ENCODE results near the gene SLC2A11.
"Not testable (repeated sequence)": the region's sequence is repeated elsewhere in the genome, so short reads cannot be mapped to it uniquely, and the experiment has no call there.

SLC2A11 gene

DNA sequence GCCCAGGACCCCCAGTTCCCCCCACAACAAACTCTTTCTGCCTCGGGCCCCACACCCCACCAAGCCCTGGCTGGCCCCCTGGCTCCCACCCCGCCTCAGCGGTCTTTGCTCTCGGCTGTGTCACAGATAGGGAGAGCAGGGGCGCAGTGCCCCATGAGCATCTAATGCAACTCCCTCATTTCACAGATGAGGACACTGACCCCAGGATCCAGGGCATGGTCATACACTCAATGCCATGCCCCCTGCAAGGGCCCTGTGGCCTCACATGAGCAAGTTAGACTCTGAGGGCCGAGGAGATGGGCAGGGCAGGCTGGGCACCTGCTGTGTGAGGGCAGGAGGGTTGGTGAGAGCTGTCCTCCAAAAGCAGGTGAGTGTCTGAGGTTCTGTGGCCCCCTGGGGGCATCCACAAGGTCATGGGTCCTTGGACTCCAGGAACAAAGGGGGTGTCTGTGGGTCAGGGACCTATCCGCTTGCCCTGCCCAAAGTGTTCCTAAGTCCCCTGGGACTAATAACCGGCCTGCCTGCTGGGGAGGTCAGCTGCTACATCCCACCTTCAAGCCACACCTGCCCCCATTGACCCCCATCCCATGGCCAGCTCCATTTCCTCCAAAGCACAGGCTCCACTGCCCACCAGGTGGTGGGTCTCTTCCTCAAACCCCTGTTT, 39.0 kb downstream of the SLC2A11 start:
- TF ChIP-seq CTCF (conservative IDR thresholded peaks at IDR 0.05; ENCODE audit: low read length), result no peak
- no peak overlapping the region for H3K4me3 ChIP-seq (ENCODE audit: low read length)
- no peak for DNase-seq (ENCODE audit: low read depth)

DNA sequence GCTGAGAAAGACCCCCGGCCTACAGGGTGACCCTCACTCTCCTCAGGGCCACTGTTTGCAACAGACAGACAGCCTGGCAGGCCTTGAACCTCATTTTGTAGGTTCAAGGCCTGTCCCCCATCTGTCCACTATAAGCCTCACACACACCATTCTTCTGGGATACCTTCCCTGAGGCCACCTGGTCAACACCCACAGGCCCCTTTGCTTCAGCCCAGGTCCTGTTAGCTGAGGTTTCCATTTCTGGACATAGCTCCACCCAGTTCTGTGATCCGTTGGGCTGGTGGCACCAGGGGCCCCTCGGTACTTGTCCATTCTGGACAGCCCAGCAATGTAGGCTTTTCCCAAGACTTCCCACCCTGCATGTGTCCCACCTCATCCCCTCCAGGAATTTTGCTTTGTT, 39.6 kb downstream of the SLC2A11 start:
- H3K4me3 ChIP-seq (ENCODE audit: low read length), result no peak overlapping the region

GRCh38 chr22:23898006-23898974, 40.6 kb downstream of the SLC2A11 start:
- no peak overlapping the region for H3K4me3 ChIP-seq (ENCODE audit: low read length)
- DNase-seq (ENCODE audit: low read depth), result no peak
- TF ChIP-seq CTCF (conservative IDR thresholded peaks at IDR 0.05; ENCODE audit: low read length), result no peak

More for the DNA sequence above, 39.6 kb downstream of the SLC2A11 start:
- no peak for TF ChIP-seq CTCF (conservative IDR thresholded peaks at IDR 0.05; ENCODE audit: low read length)
- DNase-seq (ENCODE audit: low read depth), result no peak

GRCh38 chr22:23899042-23899745, 41.5 kb downstream of the SLC2A11 start:
- TF ChIP-seq CTCF (conservative IDR thresholded peaks at IDR 0.05; ENCODE audit: low read length), result no peak
- no peak for DNase-seq (ENCODE audit: low read depth)
- no peak overlapping the region for H3K4me3 ChIP-seq (ENCODE audit: low read length)

DNA sequence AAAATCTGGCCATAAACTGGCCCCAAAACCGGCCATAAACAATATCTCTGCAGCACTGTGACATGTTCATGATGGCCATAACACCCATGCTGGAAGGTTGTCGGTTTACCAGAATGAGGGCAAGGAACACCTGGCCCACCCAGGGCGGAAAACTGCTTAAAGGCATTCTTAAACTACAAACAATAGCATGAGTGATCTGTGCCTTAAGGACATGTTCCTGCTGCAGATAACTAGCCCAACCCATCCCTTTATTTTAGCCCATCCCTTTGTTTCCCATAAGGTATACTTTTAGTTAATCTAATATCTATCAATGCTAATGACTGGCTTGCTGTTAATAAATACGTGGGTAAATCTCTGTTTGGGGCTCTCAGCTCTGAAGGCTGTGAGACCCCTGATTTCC, 42.6 kb downstream of the SLC2A11 start:
- not testable (repeated sequence) for H3K4me3 ChIP-seq (ENCODE audit: low read length); DNase-seq (ENCODE audit: low read depth)

DNA sequence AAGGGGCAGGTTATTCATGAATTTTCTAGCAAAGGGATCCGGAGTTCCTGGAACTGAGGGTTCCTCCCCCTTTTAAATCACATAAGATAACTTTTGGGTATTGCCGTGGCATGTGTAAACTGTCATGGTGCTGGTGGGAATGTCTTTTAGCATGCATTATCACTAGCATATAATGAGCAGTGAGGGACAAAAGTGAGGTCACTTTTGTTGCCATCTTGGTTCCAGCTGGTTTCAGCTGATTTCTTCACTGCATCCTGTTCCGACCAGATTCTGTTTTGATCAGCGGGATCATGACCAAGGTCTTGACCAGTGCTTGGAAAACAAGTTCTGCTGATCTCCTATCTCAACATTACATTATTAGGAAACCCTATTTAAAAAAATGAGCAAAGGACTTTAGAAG, 43.9 kb downstream of the SLC2A11 start:
- TF ChIP-seq CTCF (conservative IDR thresholded peaks at IDR 0.05; ENCODE audit: low read length), result no peak
- H3K4me3 ChIP-seq (ENCODE audit: low read length), result no peak overlapping the region

DNA sequence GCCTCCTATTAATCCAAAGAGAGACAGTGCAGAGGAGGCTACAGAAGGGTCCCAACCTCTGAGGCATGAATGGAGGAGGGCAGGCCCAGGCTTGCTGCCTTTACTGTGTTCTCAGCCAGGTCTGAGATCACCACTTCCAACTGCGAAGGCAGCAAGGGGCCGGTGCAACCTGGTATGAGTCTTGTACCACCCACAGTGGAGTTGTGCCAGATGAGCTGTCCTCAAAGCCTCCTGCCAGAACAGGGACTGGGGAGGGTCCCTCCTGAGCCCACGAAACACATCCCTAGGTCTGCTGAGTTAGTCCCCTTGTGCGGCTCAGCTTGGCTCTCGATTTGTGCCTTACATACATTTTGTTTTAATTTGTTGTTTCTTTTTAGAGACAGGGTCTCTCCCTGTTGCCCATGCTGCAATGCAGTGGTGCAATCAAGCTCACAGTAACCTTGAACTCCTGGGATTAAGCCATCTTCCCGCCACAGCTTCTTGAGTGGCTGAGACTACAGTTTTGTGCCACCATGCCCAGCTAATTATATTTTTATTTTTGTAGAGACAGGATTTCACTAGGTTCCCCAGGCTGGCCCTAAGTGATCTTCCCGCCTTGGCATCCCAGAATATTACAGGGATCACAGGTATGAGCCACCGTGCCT, 45.8 kb downstream of the SLC2A11 start:
- DNase-seq (ENCODE audit: low read depth), result no peak
- no peak overlapping the region for H3K4me3 ChIP-seq (ENCODE audit: low read length)
- TF ChIP-seq CTCF (conservative IDR thresholded peaks at IDR 0.05; ENCODE audit: low read length), result no peak

More for the DNA sequence above, 43.9 kb downstream of the SLC2A11 start:
- no peak for DNase-seq (ENCODE audit: low read depth)

Data from AG10803 (cell line).